K562 treated with DMSO at 1 percent for 24 hours (cell line): ENCODE measurements around the gene HS3ST2. TPM values are rescaled to one million over a fixed set of nuclear protein-coding genes. Genes with fewer than 3 reads are reported as not detected.

Source experiments
- total RNA-seq: library from RNA; unstranded; fragments of 300-600 nt; gene quantifications from 2 replicates; pipeline ENCODE4 v1.2.3, GENCODE V29; 2022; ENCODE audit warnings: low read depth; ENCODE audit not compliant: insufficient read depth

Gene HS3ST2
- not detected in 2 replicates for total RNA-seq

DNA sequence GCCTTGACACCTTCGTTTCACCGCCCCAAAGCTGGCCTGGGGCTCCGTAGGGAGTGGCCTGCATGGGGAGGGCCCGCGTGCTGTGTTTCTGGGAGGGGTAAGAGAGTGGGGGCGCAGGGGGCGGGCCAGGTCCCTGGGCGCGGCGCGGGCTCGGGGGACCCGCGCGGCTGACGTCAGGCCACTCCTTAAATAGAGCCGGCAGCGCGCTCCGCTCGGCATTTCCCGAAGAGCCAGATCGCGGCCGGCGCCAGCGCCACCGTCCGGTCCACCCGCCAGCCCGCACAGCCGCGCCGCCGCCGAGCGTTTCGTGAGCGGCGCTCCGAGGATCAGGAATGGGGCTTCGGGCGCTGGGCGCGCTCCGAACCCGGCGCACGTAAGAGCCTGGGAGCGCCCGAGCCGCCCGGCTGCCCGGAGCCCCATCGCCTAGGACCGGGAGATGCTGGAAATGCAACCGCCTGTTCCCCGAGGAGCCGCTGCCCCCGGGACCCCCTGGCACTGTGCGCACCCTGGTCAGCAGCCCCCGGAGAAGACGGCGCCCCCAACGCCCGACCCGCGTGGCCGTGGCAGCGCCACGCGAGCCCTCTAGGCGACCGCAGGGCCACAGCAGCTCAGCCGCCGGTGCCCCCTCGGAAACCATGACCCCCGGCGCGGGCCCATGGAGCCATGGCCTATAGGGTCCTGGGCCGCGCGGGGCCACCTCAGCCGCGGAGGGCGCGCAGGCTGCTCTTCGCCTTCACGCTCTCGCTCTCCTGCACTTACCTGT, at the start of gene HS3ST2:
Gene HS3ST2 (plus strand): TSS at position 215 of the 763 bp plus-strand sequence. CDS start 449 bp downstream, at position 664.

